HG02642 (cell line): ENCODE results near the gene PRR20A.
"Not testable (repeated sequence)": the region's sequence is repeated elsewhere in the genome, so short reads cannot be mapped to it uniquely, and the experiment has no call there.

ENCODE experiments used
- ATAC-seq: cut with Tn5 transposase; IDR thresholded peaks from one replicate; pipeline ENCODE4 v1.9.1; 2021; ENCODE audit warnings: mild to moderate bottlenecking; ENCODE audit not compliant: unreplicated experiment, poor library complexity

The PRR20A gene

DNA sequence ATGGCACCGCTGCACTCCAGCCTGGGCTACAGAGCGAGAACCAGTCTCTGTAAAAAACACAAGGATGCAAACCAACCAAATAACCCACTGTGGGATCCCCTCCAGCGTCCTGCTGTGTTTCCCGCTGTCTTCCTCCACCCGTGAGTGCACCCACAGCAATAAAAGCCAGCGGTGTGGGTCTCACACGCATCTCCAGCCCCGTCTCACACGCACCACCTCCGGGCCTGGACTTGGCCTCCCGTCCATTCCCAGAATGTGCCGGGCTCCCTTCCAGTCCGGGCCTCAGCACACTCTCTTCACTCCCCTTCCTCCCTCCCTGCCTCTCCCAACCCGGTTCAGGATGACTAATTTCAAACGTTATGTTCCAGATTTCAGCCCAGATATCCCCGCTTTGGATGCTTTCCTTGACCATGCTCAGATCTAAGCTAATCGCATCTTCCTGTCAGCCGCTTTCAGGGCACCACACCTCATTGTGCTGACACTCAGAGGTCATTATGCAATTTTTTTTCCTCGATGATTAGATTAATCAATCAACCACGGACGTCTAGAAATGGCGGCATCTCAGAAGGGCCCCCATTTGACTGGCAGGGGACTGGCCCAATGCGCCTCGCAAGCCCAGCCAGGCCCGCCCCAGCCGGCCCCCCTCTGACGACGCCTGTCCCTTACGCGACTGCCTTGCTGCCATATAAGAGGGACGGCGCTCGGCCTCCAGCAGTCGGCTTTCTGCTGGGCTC is at the start of gene PRR20A:
Gene PRR20A (plus strand): TSS at position 684 of the 734 bp plus-strand sequence. CDS start 387 bp downstream, outside the sequence.
- not testable (repeated sequence) for ATAC-seq

DNA sequence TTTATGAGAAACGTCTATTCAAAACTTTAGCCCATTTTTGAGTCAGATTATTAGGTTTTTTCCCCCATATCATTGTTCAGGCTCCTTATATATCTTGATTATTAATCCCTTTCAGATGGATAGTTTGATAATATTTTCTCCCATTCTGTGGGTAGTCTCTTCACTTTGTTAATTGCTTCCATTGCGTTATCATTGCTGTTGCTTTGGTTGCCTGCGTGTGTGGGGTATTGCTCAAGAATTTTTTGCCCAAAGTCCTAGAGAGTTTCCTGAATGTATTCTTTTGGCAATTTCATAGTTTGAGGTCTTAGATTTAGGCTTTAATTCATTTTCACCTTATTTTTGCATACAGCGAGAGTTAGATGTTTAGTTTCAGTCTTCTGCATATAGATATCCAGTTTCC is 25.8 kb upstream of the PRR20A start:
- no peak for ATAC-seq

DNA sequence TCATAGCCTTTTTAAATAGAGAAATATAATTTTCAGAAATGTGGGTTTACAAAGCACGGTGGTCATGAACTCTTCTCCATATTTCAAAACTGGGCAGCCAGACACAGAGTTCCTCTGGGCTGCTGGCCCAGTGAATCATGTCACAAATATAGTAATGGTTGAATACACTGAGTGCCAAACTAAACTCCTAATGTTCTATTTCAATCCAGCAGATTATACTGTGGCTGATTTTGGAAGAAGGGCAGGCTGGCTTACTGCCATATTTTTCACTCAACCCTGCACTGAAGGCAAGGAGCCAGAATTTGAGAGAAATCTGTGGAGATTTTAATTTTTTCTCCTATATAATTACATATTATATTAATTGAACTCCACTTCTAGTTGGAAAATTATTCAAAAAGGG is 17.0 kb upstream of the PRR20A start:
- ATAC-seq, result no peak

DNA sequence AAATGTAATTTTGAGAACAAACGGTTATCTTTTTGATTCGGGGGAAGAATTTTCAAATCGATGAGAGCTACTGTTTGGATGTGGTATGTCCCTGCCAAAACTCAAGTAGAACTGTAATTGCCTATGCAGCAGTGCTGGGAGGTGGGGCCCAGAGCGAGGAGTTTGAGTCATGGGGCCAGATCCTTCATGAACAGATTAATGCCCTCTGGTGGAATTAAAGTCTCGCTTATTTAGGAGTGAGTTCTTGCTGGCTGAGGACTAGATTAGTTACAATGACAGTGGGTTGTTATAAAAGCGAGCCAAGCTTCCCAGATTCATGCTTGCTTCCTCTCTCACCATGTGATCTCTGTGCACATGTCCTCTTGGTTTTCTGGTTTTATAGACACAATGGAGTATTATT is 11.8 kb upstream of the PRR20A start:
- ATAC-seq, result no peak

DNA sequence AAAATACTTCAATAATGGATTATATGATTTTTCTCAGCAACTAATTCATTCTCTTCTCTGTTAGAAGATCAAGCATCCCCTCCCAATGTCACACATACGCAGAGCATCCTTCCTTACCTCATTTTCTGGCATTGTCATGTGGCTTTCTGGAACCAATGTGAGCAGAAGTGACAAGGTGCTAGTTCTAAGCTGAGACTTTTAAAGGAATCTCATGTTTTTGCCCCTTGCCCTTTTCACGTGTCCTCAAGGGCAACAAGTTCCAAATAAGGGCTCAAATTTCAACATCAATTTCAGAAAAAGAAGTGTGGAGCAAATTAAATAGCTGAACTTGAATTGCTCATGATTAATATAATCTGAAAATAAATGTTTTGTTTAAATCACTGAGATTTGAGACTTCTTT is 4.6 kb upstream of the PRR20A start:
- no peak for ATAC-seq

DNA sequence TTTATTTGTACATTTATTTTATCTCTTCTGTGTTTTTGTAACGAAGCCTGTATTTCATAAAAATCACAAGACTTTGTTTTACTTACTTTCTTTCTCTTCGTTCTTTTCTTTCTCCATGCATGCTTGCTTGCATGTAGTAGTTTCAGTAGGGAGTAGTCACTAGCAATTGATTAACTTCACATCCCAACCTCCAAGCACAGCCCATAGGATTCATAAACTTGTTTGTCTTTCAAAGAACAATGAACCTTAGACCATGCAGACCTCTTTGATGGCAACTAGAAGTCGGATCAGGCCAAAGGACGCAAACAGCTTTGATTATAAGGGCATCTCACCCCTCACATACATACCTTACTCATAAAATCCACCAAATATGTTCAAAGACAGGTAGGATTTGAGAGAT is 3.1 kb upstream of the PRR20A start:
- ATAC-seq, result no peak

DNA sequence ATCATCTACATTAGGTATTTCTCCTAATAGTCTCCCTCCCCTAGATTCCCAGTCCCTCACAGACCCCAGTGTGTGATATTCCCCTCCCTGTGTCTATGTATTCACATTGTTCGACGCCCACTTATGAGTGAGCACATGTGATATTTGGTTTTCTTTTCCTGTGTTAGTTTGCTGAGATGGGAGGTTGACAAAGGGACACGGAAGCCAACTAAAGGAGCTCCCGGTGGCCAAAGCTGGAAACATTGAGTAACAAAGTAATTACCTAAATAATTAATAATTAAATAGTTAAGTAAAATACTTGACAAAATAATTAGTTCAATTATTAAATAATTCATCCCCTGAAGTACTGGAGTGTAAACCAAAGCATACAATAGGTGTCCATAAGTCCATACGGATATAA is 1.7 kb upstream of the PRR20A start:
- no peak for ATAC-seq

DNA sequence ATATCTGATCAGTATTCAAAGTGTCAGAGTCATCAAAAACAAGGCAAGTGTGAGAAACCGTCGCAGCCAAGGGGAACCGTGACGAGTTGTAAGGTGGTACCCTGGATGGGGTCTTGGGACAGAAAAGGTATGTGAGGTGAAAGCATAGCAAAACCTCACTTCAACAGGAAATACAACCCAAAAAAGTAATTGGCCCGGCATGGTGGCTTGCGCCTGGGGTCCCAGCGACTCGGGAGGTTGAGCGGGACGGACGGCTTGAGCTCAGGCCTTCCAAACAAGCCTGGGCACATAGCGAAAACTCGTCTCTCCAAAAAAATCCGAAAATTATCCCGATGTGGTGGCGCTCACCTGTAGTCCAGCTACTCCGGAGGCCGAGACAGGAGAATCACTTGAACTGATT is 937 bp upstream of the PRR20A start:
- not testable (repeated sequence) for ATAC-seq

DNA sequence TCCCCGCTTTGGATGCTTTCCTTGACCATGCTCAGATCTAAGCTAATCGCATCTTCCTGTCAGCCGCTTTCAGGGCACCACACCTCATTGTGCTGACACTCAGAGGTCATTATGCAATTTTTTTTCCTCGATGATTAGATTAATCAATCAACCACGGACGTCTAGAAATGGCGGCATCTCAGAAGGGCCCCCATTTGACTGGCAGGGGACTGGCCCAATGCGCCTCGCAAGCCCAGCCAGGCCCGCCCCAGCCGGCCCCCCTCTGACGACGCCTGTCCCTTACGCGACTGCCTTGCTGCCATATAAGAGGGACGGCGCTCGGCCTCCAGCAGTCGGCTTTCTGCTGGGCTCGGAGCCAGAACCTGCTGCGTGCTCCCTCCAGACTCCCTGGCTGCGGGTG is 6.5 kb downstream of the PRR20A start, which contains the start of gene PRR20B:
Gene PRR20B (plus strand): TSS at position 301 of the 400 bp plus-strand sequence. CDS start 387 bp downstream, outside the sequence.
- ATAC-seq, result not testable (repeated sequence)

DNA sequence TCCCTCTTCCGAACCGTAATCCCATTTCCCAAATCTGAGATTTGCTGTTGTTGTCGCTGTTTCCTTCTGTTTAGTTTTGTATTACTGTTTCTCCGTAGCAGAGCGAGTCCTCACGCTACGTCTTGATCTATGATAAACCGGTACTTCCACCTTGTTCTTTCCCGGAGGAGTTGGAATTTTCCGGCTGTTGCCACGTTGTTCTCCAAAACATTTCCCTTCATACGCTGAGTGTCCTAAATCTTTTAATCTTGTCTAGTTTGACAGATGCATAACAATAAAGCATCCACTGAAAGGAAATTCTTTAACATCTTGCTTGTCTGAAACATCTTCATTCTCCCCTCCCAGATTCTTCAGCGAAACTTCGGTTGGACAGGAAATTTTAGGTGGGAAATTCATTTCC is 7.4 kb downstream of the PRR20A start:
- ATAC-seq, result not testable (repeated sequence)

DNA sequence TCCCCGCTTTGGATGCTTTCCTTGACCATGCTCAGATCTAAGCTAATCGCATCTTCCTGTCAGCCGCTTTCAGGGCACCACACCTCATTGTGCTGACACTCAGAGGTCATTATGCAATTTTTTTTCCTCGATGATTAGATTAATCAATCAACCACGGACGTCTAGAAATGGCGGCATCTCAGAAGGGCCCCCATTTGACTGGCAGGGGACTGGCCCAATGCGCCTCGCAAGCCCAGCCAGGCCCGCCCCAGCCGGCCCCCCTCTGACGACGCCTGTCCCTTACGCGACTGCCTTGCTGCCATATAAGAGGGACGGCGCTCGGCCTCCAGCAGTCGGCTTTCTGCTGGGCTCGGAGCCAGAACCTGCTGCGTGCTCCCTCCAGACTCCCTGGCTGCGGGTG is 13.0 kb downstream of the PRR20A start, which contains the start of gene PRR20C:
Gene PRR20C (plus strand): TSS at position 301 of the 400 bp plus-strand sequence. CDS start 387 bp downstream, outside the sequence.
- not testable (repeated sequence) for ATAC-seq

DNA sequence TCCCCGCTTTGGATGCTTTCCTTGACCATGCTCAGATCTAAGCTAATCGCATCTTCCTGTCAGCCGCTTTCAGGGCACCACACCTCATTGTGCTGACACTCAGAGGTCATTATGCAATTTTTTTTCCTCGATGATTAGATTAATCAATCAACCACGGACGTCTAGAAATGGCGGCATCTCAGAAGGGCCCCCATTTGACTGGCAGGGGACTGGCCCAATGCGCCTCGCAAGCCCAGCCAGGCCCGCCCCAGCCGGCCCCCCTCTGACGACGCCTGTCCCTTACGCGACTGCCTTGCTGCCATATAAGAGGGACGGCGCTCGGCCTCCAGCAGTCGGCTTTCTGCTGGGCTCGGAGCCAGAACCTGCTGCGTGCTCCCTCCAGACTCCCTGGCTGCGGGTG is 19.6 kb downstream of the PRR20A start, which contains the start of gene PRR20D:
Gene PRR20D (plus strand): TSS at position 301 of the 400 bp plus-strand sequence. CDS start 387 bp downstream, outside the sequence.
- ATAC-seq, result not testable (repeated sequence)

DNA sequence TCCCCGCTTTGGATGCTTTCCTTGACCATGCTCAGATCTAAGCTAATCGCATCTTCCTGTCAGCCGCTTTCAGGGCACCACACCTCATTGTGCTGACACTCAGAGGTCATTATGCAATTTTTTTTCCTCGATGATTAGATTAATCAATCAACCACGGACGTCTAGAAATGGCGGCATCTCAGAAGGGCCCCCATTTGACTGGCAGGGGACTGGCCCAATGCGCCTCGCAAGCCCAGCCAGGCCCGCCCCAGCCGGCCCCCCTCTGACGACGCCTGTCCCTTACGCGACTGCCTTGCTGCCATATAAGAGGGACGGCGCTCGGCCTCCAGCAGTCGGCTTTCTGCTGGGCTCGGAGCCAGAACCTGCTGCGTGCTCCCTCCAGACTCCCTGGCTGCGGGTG is 26.2 kb downstream of the PRR20A start, which contains the start of gene PRR20E:
Gene PRR20E (plus strand): TSS at position 301 of the 400 bp plus-strand sequence. CDS start 387 bp downstream, outside the sequence.
- ATAC-seq, result not testable (repeated sequence)

DNA sequence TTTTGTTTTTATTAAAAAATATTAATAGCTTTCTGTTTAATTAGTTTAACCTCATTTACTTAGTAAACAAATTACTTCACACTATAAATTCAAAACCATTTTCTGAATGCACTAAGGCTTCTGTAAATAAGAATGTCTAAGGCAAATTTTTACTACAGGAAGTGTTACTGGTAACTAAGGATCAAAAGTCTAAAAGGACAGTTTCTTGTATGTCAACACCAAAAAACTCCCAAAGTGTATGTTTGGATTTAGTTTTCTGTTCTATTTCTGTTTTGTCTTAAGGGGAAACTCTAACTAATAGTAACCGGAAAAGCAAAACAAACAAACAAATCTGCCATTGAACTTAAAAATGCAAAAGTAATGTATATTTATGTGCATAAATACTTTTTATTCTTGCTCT is 50.9 kb downstream of the PRR20A start:
- no peak for ATAC-seq
